Measurements from ENCODE around the gene PGAP6.
"Not testable (repeated sequence)": the region's sequence is repeated elsewhere in the genome, so short reads cannot be mapped to it uniquely, and the experiment has no call there.

The PGAP6 gene

DNA sequence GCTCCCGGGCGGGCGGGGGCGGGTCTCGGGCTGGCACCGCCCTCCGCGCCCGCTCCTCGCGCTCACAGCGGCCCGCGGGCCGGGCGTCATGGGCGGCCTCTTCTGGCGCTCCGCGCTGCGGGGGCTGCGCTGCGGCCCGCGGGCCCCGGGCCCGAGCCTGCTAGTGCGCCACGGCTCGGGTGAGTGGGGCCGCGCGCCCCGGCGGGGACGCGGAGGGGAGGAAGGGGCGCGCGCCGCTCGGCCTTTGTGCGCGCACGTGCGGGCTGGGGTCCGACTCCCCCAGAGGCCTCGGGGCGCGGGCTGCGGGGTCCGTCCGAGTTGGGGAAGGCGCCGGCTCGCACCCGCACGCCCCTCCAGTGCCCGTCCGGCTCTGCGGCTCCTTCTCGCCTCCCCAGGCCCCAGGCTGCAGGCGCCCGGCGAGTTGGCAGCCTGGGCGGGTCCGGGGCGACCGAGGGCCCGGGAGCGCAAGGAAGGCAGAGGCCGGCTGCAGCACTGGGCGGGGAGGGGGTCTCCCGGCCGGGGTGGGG, 15.4 kb upstream of the PGAP6 start, which contains the start of gene NME4:
NME4 (plus strand) TSS at position 65 of the 527 bp plus-strand sequence; CDS start at position 89, 24 bp downstream.
- H3K9ac ChIP-seq (ENCODE audit: insufficient read length) = peak within 1 kb of the TSS; percentile 89
- H3K9me3 ChIP-seq (ENCODE audit: low read depth, low read length) = no peaks in the 10 kb centered on the region
- DNase-seq (ENCODE audit: low read depth, low spot score) = no peak
- peaks cover 25% of the 10 kb centered on the region for H3K36me3 ChIP-seq (ENCODE audit: insufficient read depth, low read length)
- peak within 1 kb of the TSS; percentile 93 for H3K27ac ChIP-seq
- peak within 1 kb of the TSS; percentile 87 for H3K4me3 ChIP-seq
- TF ChIP-seq FOXP2 (optimal IDR thresholded peaks at IDR 0.05; ENCODE audit: control extremely low read depth, extremely low read length, insufficient read depth) (no peak), EZH2 (IDR thresholded peaks at IDR 0.05) (no peak), POLR2AphosphoS5 (IDR thresholded peaks at IDR 0.05; ENCODE audit: borderline replicate concordance, low read depth, low read length) (no peak)

DNA sequence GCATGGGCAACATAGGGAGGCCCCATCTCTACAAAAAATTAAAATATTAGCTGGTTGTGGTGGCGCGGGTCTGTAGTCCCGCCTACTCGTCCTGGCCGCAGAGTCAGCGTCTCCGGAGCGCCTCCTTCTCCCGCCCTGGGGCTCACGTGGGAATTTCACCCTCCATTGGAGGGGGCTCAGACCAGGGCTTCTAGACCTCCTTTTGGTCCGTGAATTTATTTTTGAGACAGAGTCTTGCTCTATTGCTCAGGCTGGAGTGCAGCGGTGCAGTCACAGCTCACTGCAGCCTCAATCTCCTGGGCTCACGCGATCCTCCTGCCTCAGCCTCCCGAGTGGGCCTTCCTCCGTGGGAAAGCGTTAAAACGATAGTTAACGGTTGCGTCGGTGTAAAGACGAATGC, 14.8 kb upstream of the PGAP6 start:
- no peak for DNase-seq (ENCODE audit: low read depth, low spot score)
- Histone ChIP-seq H3K36me3 (ENCODE audit: insufficient read depth, low read length) (peaks cover 25% of the 10 kb centered on the region), H3K9ac (ENCODE audit: insufficient read length) (peak overlapping the region; percentile 83), H3K27ac (peak overlapping the region; percentile 92), H3K4me3 (peak overlapping the region; percentile 87), H3K9me3 (ENCODE audit: low read depth, low read length) (no peaks in the 10 kb centered on the region; the same call in 1 of the 2 replicates)
- TF ChIP-seq FOXP2 (optimal IDR thresholded peaks at IDR 0.05; ENCODE audit: control extremely low read depth, extremely low read length, insufficient read depth) (no peak), EZH2 (IDR thresholded peaks at IDR 0.05) (no peak), POLR2AphosphoS5 (IDR thresholded peaks at IDR 0.05; ENCODE audit: borderline replicate concordance, low read depth, low read length) (peak; percentile 60)

DNA sequence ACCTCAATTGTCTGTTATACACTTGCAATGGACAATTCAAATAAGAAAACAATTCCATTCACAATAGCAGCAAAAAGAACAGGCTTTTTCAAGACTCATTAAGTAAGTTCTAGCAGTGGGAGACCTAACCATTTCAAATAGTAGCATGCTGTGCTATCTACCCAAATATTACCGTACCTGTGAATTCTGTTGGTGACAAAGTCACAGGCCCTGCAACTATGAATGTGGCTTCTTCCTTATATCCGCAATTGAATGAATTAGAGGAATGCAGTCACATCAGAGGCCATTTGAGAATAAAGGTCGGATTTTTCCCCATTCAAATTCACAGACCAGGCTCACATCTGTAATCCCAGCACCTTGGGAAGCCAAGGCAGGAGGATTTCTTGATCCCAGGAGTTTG, 14.4 kb upstream of the PGAP6 start:
- peak overlapping the region; percentile 83 for H3K9ac ChIP-seq (ENCODE audit: insufficient read length)
- peak overlapping the region; percentile 92 for H3K27ac ChIP-seq
- H3K4me3 ChIP-seq = peak overlapping the region; percentile 87

DNA sequence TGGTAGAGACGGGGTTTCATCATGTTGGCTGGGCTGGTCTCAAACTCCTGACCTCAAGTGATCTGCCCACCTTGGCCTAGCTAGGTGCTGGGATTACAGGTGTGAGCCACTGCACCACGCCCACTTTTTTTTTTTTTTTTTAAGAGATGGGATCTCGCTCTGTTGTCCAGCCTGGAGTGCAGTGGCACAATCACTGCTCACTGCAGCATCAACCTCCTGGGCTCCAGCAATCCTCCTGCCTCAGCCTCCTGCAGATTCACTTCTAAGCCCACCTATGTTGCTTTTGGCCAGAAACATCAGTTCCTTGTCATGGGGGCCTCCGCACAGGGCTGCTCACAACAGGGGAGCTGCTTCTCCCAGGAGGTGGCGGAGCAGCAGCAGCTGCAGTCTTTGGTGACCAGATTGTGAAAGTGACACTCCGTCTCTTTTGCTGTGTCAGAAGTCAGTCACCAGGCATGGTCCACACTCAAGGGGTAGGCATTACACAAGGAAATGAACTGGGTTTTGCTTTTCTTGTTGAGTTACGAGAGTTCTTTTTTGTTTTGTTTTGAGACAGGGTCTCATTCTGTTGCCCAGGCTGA, 10.8 kb upstream of the PGAP6 start:
- H3K27ac ChIP-seq = peak overlapping the region; percentile 25; the same call in 1 of the 2 replicates
- H3K9me3 ChIP-seq (ENCODE audit: low read depth, low read length) = no peaks in the 10 kb centered on the region; the same call in 1 of the 2 replicates
- H3K36me3 ChIP-seq (ENCODE audit: insufficient read depth, low read length) = no peaks in the 10 kb centered on the region
- no peak for DNase-seq (ENCODE audit: low read depth, low spot score)
- no peak overlapping the region for H3K9ac ChIP-seq (ENCODE audit: insufficient read length)
- TF ChIP-seq FOXP2 (optimal IDR thresholded peaks at IDR 0.05; ENCODE audit: control extremely low read depth, extremely low read length, insufficient read depth) = no peak
- no peak for TF ChIP-seq EZH2 (IDR thresholded peaks at IDR 0.05)
- TF ChIP-seq POLR2AphosphoS5 (IDR thresholded peaks at IDR 0.05; ENCODE audit: borderline replicate concordance, low read depth, low read length) = no peak
- H3K4me3 ChIP-seq = no peak overlapping the region

More for the DNA sequence above, 14.4 kb upstream of the PGAP6 start:
- Histone ChIP-seq H3K36me3 (ENCODE audit: insufficient read depth, low read length) (peaks cover 25% of the 10 kb centered on the region), H3K9me3 (ENCODE audit: low read depth, low read length) (no peaks in the 10 kb centered on the region; the same call in 1 of the 2 replicates)
- DNase-seq (ENCODE audit: low read depth, low spot score) = no peak
- TF ChIP-seq FOXP2 (optimal IDR thresholded peaks at IDR 0.05; ENCODE audit: control extremely low read depth, extremely low read length, insufficient read depth) (no peak), EZH2 (IDR thresholded peaks at IDR 0.05) (no peak), POLR2AphosphoS5 (IDR thresholded peaks at IDR 0.05; ENCODE audit: borderline replicate concordance, low read depth, low read length) (no peak)

DNA sequence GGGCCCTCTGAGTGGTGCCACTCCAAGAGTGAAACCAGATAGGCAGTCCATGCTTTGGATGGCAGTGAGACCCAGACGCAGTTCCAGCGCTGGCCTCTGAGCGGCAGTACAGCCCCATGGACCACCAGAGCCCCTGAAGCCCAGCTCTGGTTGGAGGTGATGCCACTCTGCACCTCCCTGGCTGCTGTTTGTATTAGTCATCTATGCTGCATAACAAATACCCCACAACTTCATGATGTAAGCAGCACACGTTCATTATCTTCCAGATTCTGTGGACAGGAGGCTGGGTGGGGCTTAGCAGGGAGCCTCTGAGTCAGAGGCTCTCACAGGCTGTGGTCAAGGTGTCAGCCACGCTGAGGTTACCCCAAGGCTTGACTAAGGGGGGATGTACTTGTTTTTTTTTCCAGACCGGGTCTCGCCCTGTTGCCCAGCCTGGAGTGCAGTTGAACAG, 10.1 kb upstream of the PGAP6 start:
- Histone ChIP-seq H3K36me3 (ENCODE audit: insufficient read depth, low read length) (no peaks in the 10 kb centered on the region), H3K4me3 (no peak overlapping the region), H3K9ac (ENCODE audit: insufficient read length) (no peak overlapping the region), H3K27ac (no peak overlapping the region), H3K9me3 (ENCODE audit: low read depth, low read length) (no peaks in the 10 kb centered on the region; the same call in 1 of the 2 replicates)
- no peak for TF ChIP-seq POLR2AphosphoS5 (IDR thresholded peaks at IDR 0.05; ENCODE audit: borderline replicate concordance, low read depth, low read length)
- TF ChIP-seq EZH2 (IDR thresholded peaks at IDR 0.05) = no peak
- no peak for TF ChIP-seq FOXP2 (optimal IDR thresholded peaks at IDR 0.05; ENCODE audit: control extremely low read depth, extremely low read length, insufficient read depth)
- DNase-seq (ENCODE audit: low read depth, low spot score) = no peak

DNA sequence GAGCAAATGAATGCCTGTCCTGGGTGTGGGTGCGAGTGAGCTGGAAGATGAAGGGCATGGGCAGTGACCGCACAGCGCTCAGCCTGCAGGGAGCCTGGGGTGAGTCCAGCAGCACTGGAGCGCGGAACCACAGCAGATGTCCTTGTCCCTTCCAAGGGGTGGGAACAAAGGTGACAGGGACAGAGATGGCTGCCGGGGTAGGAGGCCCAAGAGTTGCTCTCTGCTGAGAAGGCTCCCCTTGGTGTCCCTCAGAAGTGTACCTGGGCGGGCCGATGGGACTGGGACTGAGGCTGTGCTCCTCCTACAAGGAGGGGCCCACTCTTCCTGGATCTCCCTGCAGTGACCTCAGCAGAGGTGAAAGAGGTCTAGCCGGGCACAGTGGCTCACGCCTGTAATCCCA, 7.6 kb upstream of the PGAP6 start:
- Histone ChIP-seq H3K9me3 (ENCODE audit: low read depth, low read length) (no peaks in the 10 kb centered on the region; the same call in 1 of the 2 replicates), H3K9ac (ENCODE audit: insufficient read length) (no peak overlapping the region), H3K4me3 (no peak overlapping the region), H3K36me3 (ENCODE audit: insufficient read depth, low read length) (no peaks in the 10 kb centered on the region), H3K27ac (no peak overlapping the region)
- DNase-seq (ENCODE audit: low read depth, low spot score) = no peak
- no peak for TF ChIP-seq POLR2AphosphoS5 (IDR thresholded peaks at IDR 0.05; ENCODE audit: borderline replicate concordance, low read depth, low read length)
- TF ChIP-seq EZH2 (IDR thresholded peaks at IDR 0.05) = no peak
- no peak for TF ChIP-seq FOXP2 (optimal IDR thresholded peaks at IDR 0.05; ENCODE audit: control extremely low read depth, extremely low read length, insufficient read depth)

DNA sequence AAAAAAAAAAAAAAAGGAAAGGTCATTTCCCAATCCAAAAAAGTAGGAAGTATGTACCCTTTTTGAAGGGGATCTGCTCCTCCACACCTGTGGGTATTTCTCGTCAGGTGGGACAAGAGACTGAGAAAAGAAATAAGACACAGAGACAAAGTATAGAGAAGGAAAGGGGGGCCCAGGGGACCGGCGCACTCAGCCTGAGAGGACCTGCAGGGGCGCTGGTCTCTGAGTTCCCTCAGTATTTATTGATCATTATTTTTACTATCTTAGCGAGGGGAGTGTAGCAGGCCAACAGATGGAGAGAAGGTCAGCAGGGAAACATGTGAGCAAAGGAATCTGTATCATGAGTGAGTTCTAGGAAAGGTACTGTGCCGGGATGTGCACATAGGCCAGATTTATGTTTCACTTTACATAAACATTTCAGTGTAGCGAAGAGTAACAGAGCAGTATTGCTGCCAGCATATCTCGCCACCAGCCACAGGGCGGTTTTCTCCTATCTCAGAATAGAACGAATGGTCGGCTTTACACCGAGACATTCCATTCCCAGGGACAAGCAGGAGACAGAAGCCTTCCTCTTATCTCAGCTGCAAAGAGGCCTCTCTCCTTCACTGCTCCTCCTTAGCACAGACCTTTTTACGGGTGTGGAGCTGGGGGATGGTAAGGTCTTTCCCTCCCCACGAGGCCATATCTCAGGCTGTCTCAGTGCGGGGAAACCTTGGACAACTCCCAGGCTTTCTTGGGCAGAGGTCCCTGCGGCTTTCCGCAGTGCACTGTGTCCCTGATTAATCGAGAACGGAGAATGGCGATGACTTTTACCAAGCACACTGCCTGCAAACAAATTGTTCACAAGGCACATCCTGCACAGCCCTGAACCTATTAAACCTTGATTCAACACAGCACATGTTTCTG, 6.2 kb upstream of the PGAP6 start:
- H3K9ac ChIP-seq (ENCODE audit: insufficient read length); H3K36me3 ChIP-seq (ENCODE audit: insufficient read depth, low read length); H3K9me3 ChIP-seq (ENCODE audit: low read depth, low read length); DNase-seq (ENCODE audit: low read depth, low spot score); H3K4me3 ChIP-seq: not testable (repeated sequence)
- H3K27ac ChIP-seq = peak overlapping the region; percentile 57; the same call in 1 of the 2 replicates

DNA sequence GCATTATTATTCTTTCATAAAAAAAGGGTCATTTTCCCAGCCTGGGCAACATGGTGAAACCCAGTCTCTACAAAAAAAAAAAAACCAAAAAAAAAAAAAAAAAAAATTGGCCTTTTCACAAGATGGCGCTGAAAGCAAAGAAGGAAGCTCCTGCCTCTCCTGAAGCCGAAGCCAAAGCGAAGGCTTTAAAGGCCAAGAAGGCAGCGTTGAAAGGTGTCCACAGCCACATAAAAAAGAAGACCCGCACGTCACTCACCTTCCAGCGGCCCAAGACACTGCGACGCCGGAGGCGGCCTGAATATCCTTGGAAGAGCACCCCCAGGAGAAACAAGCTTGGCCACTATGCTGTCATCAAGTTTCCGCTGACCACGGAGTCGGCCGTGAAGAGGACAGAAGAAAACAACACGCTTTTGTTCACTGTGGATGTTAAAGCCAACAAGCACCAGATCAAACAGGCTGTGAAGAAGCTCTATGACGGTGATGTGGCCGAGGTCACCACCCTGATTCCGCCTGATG, 4.9 kb upstream of the PGAP6 start:
- TF ChIP-seq FOXP2 (optimal IDR thresholded peaks at IDR 0.05; ENCODE audit: control extremely low read depth, extremely low read length, insufficient read depth) (no peak), POLR2AphosphoS5 (IDR thresholded peaks at IDR 0.05; ENCODE audit: borderline replicate concordance, low read depth, low read length) (no peak), EZH2 (IDR thresholded peaks at IDR 0.05) (no peak)
- DNase-seq (ENCODE audit: low read depth, low spot score) = no peak
- no peak overlapping the region for H3K4me3 ChIP-seq
- no peaks in the 10 kb centered on the region for H3K36me3 ChIP-seq (ENCODE audit: insufficient read depth, low read length)
- no peak overlapping the region for H3K9ac ChIP-seq (ENCODE audit: insufficient read length)
- no peak overlapping the region for H3K27ac ChIP-seq
- H3K9me3 ChIP-seq (ENCODE audit: low read depth, low read length) = no peaks in the 10 kb centered on the region
